RWPE1 (cell line): ENCODE results near the gene CNTLN.

Experiments
- CTCF ChIA-PET: fragments of 350-600 bp; sonication (Branson Sonifier 250); formaldehyde crosslinking; extraction: SDS; loops from one replicate; lab custom pipeline; 2021; lab: Yijun Ruan, JAX
- POLR2A ChIA-PET: fragments of 400-600 bp; formaldehyde crosslinking; extraction: SDS; loops from one replicate; lab custom pipeline; 2020; ENCODE audit warnings: antibody characterized with exemption; ENCODE audit not compliant: low non-redundant PET; lab: Yijun Ruan, JAX
- DNase-seq: peaks from one replicate; pipeline ENCODE4 v3.0.0; 2012; ENCODE audit warnings: low spot score
- H3K27ac ChIP-seq: fragments of 450-650 bp; 2 replicates; pipeline ENCODE4 v1.5.1; 2017
- TF ChIP-seq, protein P1 (sequence below): fragments of 450-650 bp; conservative IDR thresholded peaks from 2 replicates; pipeline ENCODE4 v1.5.1; 2017; ENCODE audit warnings: low read depth, mild to moderate bottlenecking

The CNTLN gene

DNA sequence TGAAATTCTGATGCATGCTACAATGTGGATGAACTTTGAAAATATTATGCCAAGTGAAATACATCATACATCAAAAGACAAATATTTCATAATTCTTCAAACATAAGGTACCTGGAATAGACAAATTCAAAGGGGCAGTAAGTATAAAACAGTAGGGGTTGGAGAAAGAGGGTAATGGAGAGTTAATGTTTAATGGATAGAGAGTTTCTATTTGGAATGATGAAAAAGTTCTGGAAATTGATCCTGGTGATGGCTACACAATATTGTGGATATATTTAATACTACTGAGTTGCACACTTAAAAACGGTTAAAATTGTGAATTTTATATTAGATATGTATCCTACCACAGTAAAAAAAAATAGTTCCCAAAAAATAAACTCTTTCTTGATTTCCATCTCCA lies 14.6 kb upstream of the CNTLN start:
- H3K27ac ChIP-seq: no peak overlapping the region
- ChIA-PET POLR2A (no interaction called here), CTCF (no interaction called here)
- DNase-seq: no peak
- TF ChIP-seq, protein P1, sequence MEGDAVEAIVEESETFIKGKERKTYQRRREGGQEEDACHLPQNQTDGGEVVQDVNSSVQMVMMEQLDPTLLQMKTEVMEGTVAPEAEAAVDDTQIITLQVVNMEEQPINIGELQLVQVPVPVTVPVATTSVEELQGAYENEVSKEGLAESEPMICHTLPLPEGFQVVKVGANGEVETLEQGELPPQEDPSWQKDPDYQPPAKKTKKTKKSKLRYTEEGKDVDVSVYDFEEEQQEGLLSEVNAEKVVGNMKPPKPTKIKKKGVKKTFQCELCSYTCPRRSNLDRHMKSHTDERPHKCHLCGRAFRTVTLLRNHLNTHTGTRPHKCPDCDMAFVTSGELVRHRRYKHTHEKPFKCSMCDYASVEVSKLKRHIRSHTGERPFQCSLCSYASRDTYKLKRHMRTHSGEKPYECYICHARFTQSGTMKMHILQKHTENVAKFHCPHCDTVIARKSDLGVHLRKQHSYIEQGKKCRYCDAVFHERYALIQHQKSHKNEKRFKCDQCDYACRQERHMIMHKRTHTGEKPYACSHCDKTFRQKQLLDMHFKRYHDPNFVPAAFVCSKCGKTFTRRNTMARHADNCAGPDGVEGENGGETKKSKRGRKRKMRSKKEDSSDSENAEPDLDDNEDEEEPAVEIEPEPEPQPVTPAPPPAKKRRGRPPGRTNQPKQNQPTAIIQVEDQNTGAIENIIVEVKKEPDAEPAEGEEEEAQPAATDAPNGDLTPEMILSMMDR: no peak

DNA sequence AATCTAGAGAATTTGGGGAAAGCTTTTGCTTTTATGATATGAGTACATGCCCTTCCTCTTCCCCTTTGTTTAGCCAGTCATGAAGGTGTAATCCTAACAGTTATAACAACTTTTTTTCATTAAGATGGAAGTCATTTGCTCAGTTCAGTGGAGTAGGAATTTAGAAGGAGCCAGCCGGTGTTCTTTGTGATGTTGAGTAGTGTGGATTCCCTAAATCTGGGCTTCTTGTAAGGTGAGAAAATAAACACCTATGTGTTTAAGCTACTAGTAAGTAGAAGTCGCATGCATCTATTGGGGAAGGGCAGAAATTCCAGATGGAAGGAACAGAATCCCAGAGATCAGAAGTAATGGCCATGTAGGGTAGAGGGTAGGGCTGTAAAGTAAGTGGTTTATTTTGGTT lies 13.6 kb upstream of the CNTLN start:
- DNase-seq: no peak
- TF ChIP-seq, protein P1: no peak
- POLR2A ChIA-PET: no interaction called here
- CTCF ChIA-PET: no interaction called here
- no peak overlapping the region for H3K27ac ChIP-seq

DNA sequence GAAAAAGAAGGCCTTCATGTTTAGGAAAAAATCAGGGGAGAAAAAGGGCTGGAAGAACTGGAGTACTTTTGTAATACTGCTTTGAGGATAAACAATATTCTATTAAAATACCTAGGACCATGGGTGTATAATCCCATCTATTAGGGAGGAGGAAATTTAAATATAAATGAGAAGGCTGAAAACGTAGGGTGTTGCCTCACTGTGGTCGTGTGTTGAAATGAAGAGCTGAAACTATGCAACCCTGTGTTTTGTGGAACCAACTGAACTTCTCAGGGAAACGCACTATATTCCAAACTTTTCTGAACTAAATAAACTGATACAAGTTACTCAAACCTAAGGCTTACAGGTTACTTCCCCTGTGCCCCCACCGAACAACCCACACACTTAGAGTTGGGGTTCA lies 4.5 kb upstream of the CNTLN start:
- no peak for DNase-seq
- no peak overlapping the region for H3K27ac ChIP-seq
- ChIA-PET POLR2A (no interaction called here), CTCF (no interaction called here)
- TF ChIP-seq, protein P1: no peak

DNA sequence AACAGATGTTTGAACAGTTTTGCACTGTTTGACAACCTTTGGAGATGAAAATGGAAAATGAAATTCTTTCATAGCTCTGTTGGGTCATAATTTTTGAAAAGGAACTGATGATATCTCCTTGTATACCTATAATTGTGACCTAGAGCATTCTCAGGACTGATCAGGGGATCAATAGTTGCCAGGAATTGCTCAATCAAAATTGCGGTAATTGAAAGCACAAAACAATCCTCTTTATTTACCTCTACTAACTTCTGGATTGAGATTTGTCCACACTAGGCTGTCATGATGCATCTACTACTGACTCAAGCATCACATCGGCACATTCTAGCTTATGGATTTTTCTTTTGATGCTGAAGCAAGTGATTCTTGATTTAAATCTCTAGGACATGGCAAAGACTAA lies 4.1 kb upstream of the CNTLN start:
- ChIA-PET POLR2A (no interaction called here), CTCF (no interaction called here)
- H3K27ac ChIP-seq: no peak overlapping the region
- TF ChIP-seq, protein P1: no peak
- no peak for DNase-seq

DNA sequence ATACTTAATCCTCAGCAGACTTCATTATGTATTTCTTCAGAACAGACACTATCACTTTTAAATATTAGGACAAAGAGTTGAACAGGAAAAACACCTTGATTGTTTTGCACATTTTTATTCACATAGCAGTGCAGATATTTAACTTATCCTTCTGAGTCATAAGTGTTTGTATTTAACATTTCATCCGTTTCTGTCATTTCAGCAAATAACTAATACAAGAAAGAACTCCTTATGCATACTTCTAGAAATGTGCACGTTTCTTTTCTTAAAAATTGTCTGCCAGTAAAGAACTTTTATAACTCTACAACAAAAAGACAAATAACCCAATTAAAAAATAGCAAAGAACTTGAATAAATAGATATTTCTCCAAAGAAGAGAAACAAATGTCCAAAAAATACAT lies 3.3 kb upstream of the CNTLN start:
- ChIA-PET CTCF (no interaction called here), POLR2A (no interaction called here)
- no peak overlapping the region for H3K27ac ChIP-seq
- DNase-seq: no peak
- TF ChIP-seq, protein P1: no peak

DNA sequence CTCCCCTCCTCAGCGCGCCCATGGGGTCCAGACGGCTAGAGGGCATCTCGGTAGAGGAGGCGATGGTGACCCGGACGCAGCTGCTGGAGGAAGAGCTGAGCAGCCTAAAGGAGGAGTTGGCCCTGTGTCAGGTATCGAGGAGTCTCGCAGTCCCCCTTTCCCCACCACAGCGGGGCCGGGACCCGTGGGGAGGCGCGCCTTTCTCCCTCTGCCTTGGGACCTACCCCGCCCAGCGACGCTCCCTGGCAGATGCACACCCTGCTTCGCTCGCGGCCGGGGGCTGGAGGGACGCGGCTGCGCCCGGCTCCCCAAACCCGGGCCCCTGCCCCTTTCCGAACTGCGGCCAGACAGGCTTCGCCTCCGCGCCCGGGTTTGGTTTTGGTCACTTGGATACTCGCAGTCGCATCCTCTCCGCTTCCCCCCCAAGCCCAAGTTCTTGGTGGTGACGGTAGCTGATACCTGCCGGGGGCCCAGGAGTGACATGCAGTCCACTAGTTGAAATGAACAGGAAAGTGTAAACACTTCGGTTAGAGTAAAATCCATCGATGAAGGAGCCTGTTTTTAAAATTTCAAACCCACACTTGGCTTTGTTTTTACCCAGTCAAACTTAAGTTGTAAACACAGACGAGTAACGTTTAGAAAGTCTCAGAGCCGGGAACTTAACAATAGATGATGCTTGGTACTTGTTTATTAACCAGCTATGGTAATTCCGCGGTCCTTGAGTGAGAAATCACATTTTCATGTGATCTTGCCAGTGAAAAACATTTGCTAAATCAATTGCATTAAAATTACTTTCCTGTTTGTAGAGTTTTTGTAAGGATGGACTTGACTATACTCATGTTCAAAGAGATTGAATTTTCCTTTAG lies 688 bp downstream of the CNTLN start:
- CTCF ChIA-PET: interaction anchor here (0.6 to 1.2 kb wide), 4 partner anchors 19 to 1340 kb away, joined by 3 to 10 read pairs (median 4); no protein-coding TSS in a partner anchor
- peak overlapping the region; percentile 85 for H3K27ac ChIP-seq
- TF ChIP-seq, protein P1: no peak
- POLR2A ChIA-PET: no interaction called here
- peak; percentile 46 for DNase-seq
